Small intestine (tissue), 7 donors: Measurements from ENCODE around the gene RAB13. TPM values are rescaled to one million over a fixed set of nuclear protein-coding genes. Genes with fewer than 3 reads are reported as not detected.

ENCODE experiments used
- DNase-seq, 2 donors: peaks; one replicate each; pipeline versions ENCODE4 v3.0.0 to v3.0.0-alpha.2; 2013
- FAIRE-seq: peaks from 2 replicates; lab custom pipeline; 2012; peaks lifted over from hg19 to GRCh38; lab: Jason Lieb, UNC
- H3K27ac ChIP-seq, 3 donors: one replicate each; pipeline ENCODE4 v1.5.1; 2013; ENCODE audit warnings: low read length in 2 of 3, mild to moderate bottlenecking in 2 of 3, control low read depth in 1 of 3, inconsistent platforms in 1 of 3, low read depth in 1 of 3, moderate library complexity in 1 of 3
- H3K27me3 ChIP-seq, 3 donors: one replicate each; pipeline ENCODE4 v1.6.1; 2013; ENCODE audit warnings: low read length in 3 of 3, inconsistent platforms in 1 of 3; ENCODE audit not compliant: control insufficient read depth in 3 of 3, insufficient read depth in 3 of 3
- H3K36me3 ChIP-seq, 3 donors: one replicate each; pipeline ENCODE4 v1.6.1; 2013; ENCODE audit warnings: low read length in 3 of 3, inconsistent platforms in 1 of 3, low read depth in 1 of 3, mild to moderate bottlenecking in 1 of 3, moderate library complexity in 1 of 3; ENCODE audit not compliant: control insufficient read depth in 3 of 3, insufficient read depth in 2 of 3
- H3K4me1 ChIP-seq, 3 donors: one replicate each; pipeline ENCODE4 v1.6.1; 2013; ENCODE audit warnings: low read length in 2 of 3, inconsistent platforms in 1 of 3, low read depth in 1 of 3, mild to moderate bottlenecking in 1 of 3, moderate library complexity in 1 of 3; ENCODE audit not compliant: control insufficient read depth in 3 of 3, insufficient read depth in 2 of 3
- H3K4me3 ChIP-seq, 3 donors: one replicate each; pipeline ENCODE4 v1.5.1; 2013; ENCODE audit warnings: low read length in 3 of 3, control low read depth in 1 of 3, inconsistent platforms in 1 of 3, low read depth in 1 of 3, mild to moderate bottlenecking in 1 of 3, moderate library complexity in 1 of 3
- H3K9me3 ChIP-seq, 2 donors: one replicate each; pipeline ENCODE4 v1.6.1; 2013; ENCODE audit warnings: low read depth in 1 of 2, low read length in 1 of 2; ENCODE audit not compliant: control insufficient read depth in 2 of 2, insufficient read depth in 1 of 2
- WGBS, 3 donors: extraction: QIAGEN DNeasy Blood & Tissue Kit; methylation state at CpG; one replicate each; pipeline ENCODE4 v1.1.7; 2013; 5-methylcytosine and 5-hydroxymethylcytosine counted together
- polyA plus RNA-seq, 4 donors: library from polyadenylated mRNA; stranded (reverse) in 3 of 4; unstranded in 1 of 4; fragments of 200-250 nt in 3 of 4; fragments of 120-200 nt in 1 of 4; gene quantifications; one replicate each; pipeline versions ENCODE4 v1.2.1 to v1.2.3, GENCODE V29; 2013
- donor health status: healthy with polysubstance abuse.
- donor health status: control.
- donor health status: control.
- donor health status: Bipolar disorder and iron deficiency.
- donor health status: healthy.

RAB13 gene
- polyA plus RNA-seq, 4 donors = 117 to 179 (median 136) TPM

DNA sequence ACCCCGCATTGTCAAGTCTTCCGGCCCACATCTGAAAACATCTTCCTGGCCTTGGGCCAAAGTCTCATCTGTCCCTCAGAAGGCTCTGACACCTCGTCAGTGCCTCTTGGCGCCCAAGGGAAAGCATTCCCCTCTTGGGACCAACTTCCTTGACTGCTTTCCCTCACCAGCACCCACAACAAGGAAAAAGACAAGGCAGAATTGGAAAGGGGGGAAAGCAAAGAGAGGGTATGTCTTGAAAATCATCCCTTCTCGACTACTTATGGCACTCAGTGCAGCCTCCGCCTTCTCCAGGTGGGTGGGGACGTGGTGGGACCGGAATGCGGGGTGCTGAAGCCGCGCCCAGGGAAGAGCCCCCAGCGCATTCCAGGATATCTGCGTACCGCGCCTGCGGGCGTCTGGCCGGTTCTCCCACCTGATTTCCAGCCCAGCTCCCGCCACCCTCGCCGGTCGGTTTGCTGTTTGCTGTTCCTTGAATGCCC, 22.2 kb downstream of the RAB13 start:
- H3K36me3 ChIP-seq = peaks cover 0 to 20% (median 0%) of the 10 kb centered on the region in 3 donors
- H3K9me3 ChIP-seq = no peaks in the 10 kb centered on the region
- H3K27me3 ChIP-seq = no peaks in the 10 kb centered on the region
- H3K27ac ChIP-seq = peak overlapping the region; percentile 33 to 95 (median 94)
- peaks cover 2 to 28% (median 10%) of the 10 kb centered on the region in 3 donors for H3K4me1 ChIP-seq
- H3K4me3 ChIP-seq = peak overlapping the region; percentile 64 to 90 (median 68)
- 2 to 3% (median 2%) methylated on average over 22 of the region's 22 CpGs for WGBS, 3 donors
- FAIRE-seq (no peak), DNase-seq (peak in 1 of 2 donors; percentile 87)

- Histone ChIP-seq H3K4me1 (peaks cover 2 to 26% (median 10%) of the 10 kb centered on the region in 3 donors), H3K27ac (peak within 1 kb of the TSS; percentile 64 to 95 (median 94)), H3K4me3 (peak within 1 kb of the TSS; percentile 64 to 90 (median 68)), H3K9me3 (no peaks in the 10 kb centered on the region), H3K36me3 (peaks cover 0 to 20% (median 0%) of the 10 kb centered on the region in 3 donors), H3K27me3 (no peaks in the 10 kb centered on the region)
- FAIRE-seq (no peak), DNase-seq (peak; percentile 98 to 99)
- 0 to 1% (median 1%) methylated on average over 45 to 54 of the region's 54 CpGs for WGBS, 3 donors
Measured at GRCh38 chr1:153963030-153963849, 22.9 kb downstream of the RAB13 start, which contains the start of gene SLC39A1. SLC39A1 (minus strand) TSS chr1:153963537; CDS start chr1:153962715, 822 bp downstream.

- H3K4me3 ChIP-seq = peak overlapping the region; percentile 64 to 90 (median 68)
- no peak for FAIRE-seq
- no peaks in the 10 kb centered on the region for H3K27me3 ChIP-seq
- WGBS, 3 donors = 40 to 54% (median 40%) methylated on average over 16 of the region's 16 CpGs
- H3K4me1 ChIP-seq = peaks cover 2 to 27% (median 10%) of the 10 kb centered on the region in 3 donors
- H3K36me3 ChIP-seq = peaks cover 0 to 20% (median 0%) of the 10 kb centered on the region in 3 donors
- peak; percentile 58 to 67 for DNase-seq
- H3K9me3 ChIP-seq = no peaks in the 10 kb centered on the region
- H3K27ac ChIP-seq = peak overlapping the region; percentile 64 to 95 (median 94)
Measured at GRCh38 chr1:153962088-153963029, 23.8 kb downstream of the RAB13 start.

DNA sequence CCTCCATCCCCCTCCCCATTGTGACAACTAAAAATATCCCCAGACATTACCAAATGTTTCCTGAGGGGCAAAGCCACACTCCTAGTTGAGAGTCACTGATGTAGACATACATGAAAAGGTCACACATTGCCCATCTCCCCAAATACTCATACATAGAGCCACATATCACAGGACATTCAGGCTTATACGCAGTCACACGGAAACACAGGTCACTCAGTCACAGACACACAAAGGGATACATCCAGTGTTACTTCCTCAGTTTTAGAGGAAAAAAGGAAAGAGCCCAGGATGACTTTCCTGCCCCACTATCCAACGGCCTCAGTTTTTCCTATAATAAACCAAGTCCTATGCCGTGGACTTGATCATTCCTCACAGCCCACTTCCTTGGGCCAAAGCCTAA, 24.7 kb downstream of the RAB13 start:
- H3K4me1 ChIP-seq = peaks cover 2 to 36% (median 18%) of the 10 kb centered on the region in 3 donors
- H3K27ac ChIP-seq = peak overlapping the region in 1 of 3 donors; percentile 18
- no peaks in the 10 kb centered on the region for H3K27me3 ChIP-seq
- 80 to 94% (median 84%) methylated on average over 4 of the region's 4 CpGs for WGBS, 3 donors
- no peak for FAIRE-seq
- H3K36me3 ChIP-seq = peaks cover 0 to 20% (median 0%) of the 10 kb centered on the region in 3 donors
- H3K4me3 ChIP-seq = peak overlapping the region in 1 of 3 donors; percentile 90
- H3K9me3 ChIP-seq = no peaks in the 10 kb centered on the region
- no peak for DNase-seq

DNA sequence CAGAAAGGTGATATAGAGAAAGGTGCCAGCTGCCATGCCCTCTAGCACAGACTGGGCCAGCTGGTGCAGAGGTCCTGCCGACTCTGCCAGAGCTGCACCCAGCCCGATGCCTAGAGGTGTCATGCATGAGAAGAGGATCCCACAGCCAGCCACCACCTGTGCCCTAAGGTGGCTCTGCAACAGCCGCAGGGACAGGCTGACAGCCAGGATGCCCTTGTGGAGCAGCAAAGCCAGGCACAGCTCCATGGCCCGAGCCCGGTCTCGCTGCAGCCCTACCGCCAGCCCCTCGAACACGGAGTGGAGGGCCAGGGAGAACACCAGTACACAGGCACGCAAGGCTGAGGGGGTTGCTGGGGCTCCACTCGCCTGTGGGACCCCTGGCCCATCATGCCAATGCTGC, 25.9 kb downstream of the RAB13 start:
- WGBS, 3 donors = 92 to 96% (median 95%) methylated on average over 11 of the region's 11 CpGs
- Histone ChIP-seq H3K27ac (no peak overlapping the region), H3K4me1 (peaks cover 2 to 42% (median 19%) of the 10 kb centered on the region in 3 donors), H3K36me3 (peaks cover 0 to 24% (median 0%) of the 10 kb centered on the region in 3 donors), H3K27me3 (no peaks in the 10 kb centered on the region), H3K9me3 (no peaks in the 10 kb centered on the region), H3K4me3 (no peak overlapping the region)
- DNase-seq (no peak), FAIRE-seq (no peak)

DNA sequence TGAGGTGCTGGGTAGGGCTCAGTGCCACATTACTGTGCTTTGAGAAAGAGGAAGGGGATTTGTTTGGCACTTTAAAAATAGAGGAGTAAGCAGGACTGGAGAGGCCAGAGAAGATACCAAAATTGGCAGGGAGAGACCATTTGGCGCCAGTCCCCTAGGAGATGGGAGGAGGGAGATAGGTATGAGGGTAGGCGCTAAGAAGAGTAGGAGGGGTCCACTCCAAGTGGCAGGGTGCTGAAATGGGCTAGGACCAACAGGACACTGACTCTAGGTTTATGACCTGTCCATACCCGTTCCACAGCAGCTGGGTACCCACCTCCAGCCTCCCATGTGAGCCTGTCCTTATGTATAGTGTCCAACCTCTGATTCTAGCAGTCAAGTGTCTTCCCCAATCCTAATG, 26.7 kb downstream of the RAB13 start:
- FAIRE-seq (no peak), DNase-seq (no peak)
- H3K36me3 ChIP-seq = peaks cover 0 to 30% (median 0%) of the 10 kb centered on the region in 3 donors
- 69 to 81% (median 73%) methylated on average over 3 of the region's 3 CpGs for WGBS, 3 donors
- H3K9me3 ChIP-seq = no peaks in the 10 kb centered on the region
- no peak overlapping the region for H3K4me3 ChIP-seq
- H3K4me1 ChIP-seq = peaks cover 2 to 43% (median 19%) of the 10 kb centered on the region in 3 donors
- peak overlapping the region in 2 of 3 donors; percentile 38 to 73 for H3K27ac ChIP-seq
- H3K27me3 ChIP-seq = no peaks in the 10 kb centered on the region

GRCh38 chr1:153958961-153959260, 27.2 kb downstream of the RAB13 start:
- Histone ChIP-seq H3K9me3 (no peaks in the 10 kb centered on the region), H3K36me3 (peaks cover 0 to 33% (median 0%) of the 10 kb centered on the region in 3 donors), H3K4me3 (peak overlapping the region in 1 of 3 donors; percentile 2), H3K27ac (peak overlapping the region in 2 of 3 donors; percentile 38 to 73), H3K4me1 (peaks cover 2 to 43% (median 19%) of the 10 kb centered on the region in 3 donors), H3K27me3 (no peaks in the 10 kb centered on the region)
- no peak for DNase-seq
- 20 to 27% (median 25%) methylated on average over 4 of the region's 4 CpGs for WGBS, 3 donors
- FAIRE-seq = no peak
